GM12875 (cell line): Measurements from ENCODE around the gene TAL1.
A peak's percentile ranks its signal among the peaks of the same experiment; 100 is the strongest.

ENCODE experiments used
- H3K4me3 ChIP-seq: one replicate; pipeline ENCODE4 v1.5.1; 2011; ENCODE audit warnings: low read depth, low read length, control low read depth
- CTCF ChIP-seq: IDR thresholded peaks from 2 replicates; pipeline ENCODE4 v1.5.1; 2011; ENCODE audit warnings: low read depth, mild to moderate bottlenecking, control low read depth, inconsistent platforms, low read length, moderate library complexity, borderline replicate concordance; ENCODE audit not compliant: insufficient read depth

The TAL1 gene

GRCh38 chr1:47175227-47175934 is 56.6 kb downstream of the TAL1 start:
- no peak overlapping the region for H3K4me3 ChIP-seq
- TF ChIP-seq CTCF, result peak; percentile 99

- no peak overlapping the region for H3K4me3 ChIP-seq
- no peak for TF ChIP-seq CTCF
These were observed 57.4 kb downstream of the TAL1 start for GRCh38 chr1:47174656-47175020.

- TF ChIP-seq CTCF, result no peak
- no peak overlapping the region for H3K4me3 ChIP-seq
These were observed 59.2 kb downstream of the TAL1 start for GRCh38 chr1:47172782-47173181.
